Left ventricle myocardium inferior (tissue), 1 donor: ENCODE data around the gene SGSM2. TPM values are rescaled to one million over a fixed set of nuclear protein-coding genes. Genes with fewer than 3 reads are reported as not detected.

Source experiments
- DNase-seq: peaks from one replicate; pipeline ENCODE4 v3.0.0-alpha.2; 2020
- H3K27ac ChIP-seq: fragments of 200-600 bp; replicated peaks from 2 replicates; pipeline ENCODE4 v1.8.0; 2021
- H3K27me3 ChIP-seq: fragments of 200-600 bp; 2 replicates; pipeline ENCODE4 v1.8.0; 2021; ENCODE audit warnings: low read depth
- H3K36me3 ChIP-seq: fragments of 200-600 bp; 2 replicates; pipeline ENCODE4 v1.8.0; 2021
- H3K4me1 ChIP-seq: fragments of 200-600 bp; 2 replicates; pipeline ENCODE4 v1.8.0; 2021
- H3K4me3 ChIP-seq: fragments of 200-600 bp; 2 replicates; pipeline ENCODE4 v1.8.0; 2021; ENCODE audit warnings: mild to moderate bottlenecking, moderate library complexity
- H3K9me3 ChIP-seq: fragments of 200-600 bp; replicated peaks from 2 replicates; pipeline ENCODE4 v1.8.0; 2021
- intact Hi-C: fragments of 100-400 bp; cut with micrococcal nuclease; formaldehyde crosslinking; loops from one replicate; pipeline ENCODE4 v1.11.0; 2022
- total RNA-seq: library from RNA; stranded (reverse); fragmentation: NEBNext Ultra II Directional; extraction: Animal tissue kit (Norgen Biotek cat#: 25700); gene quantifications from one replicate; pipeline ENCODE4 v1.2.1, GENCODE V29; 2021
- TF ChIP-seq, protein P1 (sequence below): fragments of 200-600 bp; IDR thresholded peaks from 2 replicates; pipeline ENCODE4 v1.8.0; 2021; ENCODE audit warnings: antibody characterized with exemption, mild to moderate bottlenecking, borderline replicate concordance
- donor health status: DM: no; HTN: yes; CAD: no; lungs with severe emphysema.

SGSM2 gene
- total RNA-seq, 1 donor from 2014 or later = 24.5 TPM

DNA sequence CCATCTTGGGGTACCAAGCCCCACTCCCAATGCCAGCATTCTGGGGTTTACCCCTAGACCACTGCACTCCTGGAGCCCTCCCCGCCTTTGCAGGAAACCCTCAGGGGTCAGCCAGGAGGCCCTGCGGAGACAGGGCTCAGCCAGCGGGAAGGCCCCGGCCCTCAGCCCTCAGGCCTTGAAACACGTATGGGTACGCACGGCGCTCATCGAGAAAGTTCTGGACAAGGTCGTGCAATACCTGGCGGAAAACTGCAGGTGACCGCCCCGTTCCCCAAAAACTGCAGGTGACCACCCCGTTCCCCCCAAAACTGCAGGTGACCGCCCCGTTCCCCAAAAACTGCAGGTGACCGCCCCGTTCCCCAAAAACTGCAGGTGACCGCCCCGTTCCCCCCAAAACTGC, 24.7 kb downstream of the SGSM2 start:
- intact Hi-C loops = no loop called here
- Histone ChIP-seq H3K4me1 (peaks cover 37% of the 10 kb centered on the region), H3K36me3 (peaks cover 22% of the 10 kb centered on the region), H3K27me3 (no peaks in the 10 kb centered on the region), H3K27ac (no peak overlapping the region), H3K4me3 (no peak overlapping the region), H3K9me3 (no peaks in the 10 kb centered on the region)
- DNase-seq = no peak
- TF ChIP-seq, protein P1, sequence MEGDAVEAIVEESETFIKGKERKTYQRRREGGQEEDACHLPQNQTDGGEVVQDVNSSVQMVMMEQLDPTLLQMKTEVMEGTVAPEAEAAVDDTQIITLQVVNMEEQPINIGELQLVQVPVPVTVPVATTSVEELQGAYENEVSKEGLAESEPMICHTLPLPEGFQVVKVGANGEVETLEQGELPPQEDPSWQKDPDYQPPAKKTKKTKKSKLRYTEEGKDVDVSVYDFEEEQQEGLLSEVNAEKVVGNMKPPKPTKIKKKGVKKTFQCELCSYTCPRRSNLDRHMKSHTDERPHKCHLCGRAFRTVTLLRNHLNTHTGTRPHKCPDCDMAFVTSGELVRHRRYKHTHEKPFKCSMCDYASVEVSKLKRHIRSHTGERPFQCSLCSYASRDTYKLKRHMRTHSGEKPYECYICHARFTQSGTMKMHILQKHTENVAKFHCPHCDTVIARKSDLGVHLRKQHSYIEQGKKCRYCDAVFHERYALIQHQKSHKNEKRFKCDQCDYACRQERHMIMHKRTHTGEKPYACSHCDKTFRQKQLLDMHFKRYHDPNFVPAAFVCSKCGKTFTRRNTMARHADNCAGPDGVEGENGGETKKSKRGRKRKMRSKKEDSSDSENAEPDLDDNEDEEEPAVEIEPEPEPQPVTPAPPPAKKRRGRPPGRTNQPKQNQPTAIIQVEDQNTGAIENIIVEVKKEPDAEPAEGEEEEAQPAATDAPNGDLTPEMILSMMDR = no peak

DNA sequence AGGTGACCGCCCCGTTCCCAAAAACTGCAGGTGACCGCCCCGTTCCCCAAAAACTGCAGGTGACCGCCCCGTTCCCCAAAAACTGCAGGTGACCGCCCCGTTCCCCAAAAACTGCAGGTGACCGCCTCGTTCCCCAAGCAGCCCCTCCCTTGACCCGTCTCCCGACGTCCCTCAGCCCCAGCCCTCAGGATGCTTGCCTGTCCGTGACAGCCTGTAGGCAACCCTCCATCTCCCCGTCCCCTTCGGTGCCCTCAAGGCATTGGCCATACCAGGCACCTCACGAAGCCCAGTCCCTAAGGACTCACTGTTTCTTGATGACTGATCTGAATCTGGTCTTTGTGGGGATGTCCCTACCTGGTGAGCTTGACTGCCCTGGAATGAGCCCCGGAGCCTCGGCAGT, 25.1 kb downstream of the SGSM2 start:
- Histone ChIP-seq H3K27me3 (no peaks in the 10 kb centered on the region), H3K4me1 (peaks cover 40% of the 10 kb centered on the region), H3K36me3 (peaks cover 26% of the 10 kb centered on the region), H3K4me3 (no peak overlapping the region), H3K27ac (no peak overlapping the region), H3K9me3 (no peaks in the 10 kb centered on the region)
- TF ChIP-seq, protein P1 = no peak
- DNase-seq = no peak
- intact Hi-C loops = no loop called here

- Histone ChIP-seq H3K36me3 (peaks cover 26% of the 10 kb centered on the region), H3K4me1 (peaks cover 45% of the 10 kb centered on the region), H3K4me3 (no peak overlapping the region), H3K27ac (no peak overlapping the region), H3K9me3 (no peaks in the 10 kb centered on the region), H3K27me3 (no peaks in the 10 kb centered on the region)
- intact Hi-C loops = no loop called here
- DNase-seq = no peak
- TF ChIP-seq, protein P1 = no peak
Measured at GRCh38 chr17:2362881-2363280, 25.6 kb downstream of the SGSM2 start.

DNA sequence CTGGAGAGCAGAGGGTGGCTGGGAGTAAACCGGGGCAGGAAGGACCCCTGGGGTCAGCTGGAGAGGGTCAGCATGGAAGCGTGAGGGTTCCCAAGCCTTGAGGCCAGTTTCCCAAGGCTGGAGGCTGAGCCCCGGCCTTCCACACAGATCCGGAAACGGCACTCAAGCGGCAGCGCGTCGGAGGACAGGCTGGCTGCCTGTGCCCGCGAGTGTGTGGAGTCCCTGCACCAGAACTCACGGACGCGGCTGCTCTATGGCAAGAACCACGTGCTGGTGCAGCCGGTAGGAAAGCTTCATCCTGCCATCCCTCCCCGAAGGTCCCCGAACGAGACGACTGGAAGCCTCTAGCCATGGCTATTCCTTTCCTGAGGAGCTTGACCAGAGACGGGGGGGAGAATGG, 26.0 kb downstream of the SGSM2 start:
- intact Hi-C loops = no loop called here
- no peaks in the 10 kb centered on the region for H3K27me3 ChIP-seq
- no peak for DNase-seq
- H3K36me3 ChIP-seq = peaks cover 26% of the 10 kb centered on the region
- TF ChIP-seq, protein P1 = no peak
- H3K4me1 ChIP-seq = peaks cover 49% of the 10 kb centered on the region
- H3K9me3 ChIP-seq = no peaks in the 10 kb centered on the region
- no peak overlapping the region for H3K4me3 ChIP-seq
- no peak overlapping the region for H3K27ac ChIP-seq

GRCh38 chr17:2363851-2364762, 26.8 kb downstream of the SGSM2 start:
- Histone ChIP-seq H3K4me3 (no peak overlapping the region), H3K36me3 (peaks cover 26% of the 10 kb centered on the region), H3K27ac (peak overlapping the region; percentile 67), H3K4me1 (peaks cover 57% of the 10 kb centered on the region), H3K9me3 (no peaks in the 10 kb centered on the region), H3K27me3 (no peaks in the 10 kb centered on the region)
- intact Hi-C loops = no loop called here
- DNase-seq = peak; percentile 70
- TF ChIP-seq, protein P1 = no peak
